CD14-positive monocyte (primary cell): ENCODE measurements around the gene TNIP1. TPM values are rescaled to one million over a fixed set of nuclear protein-coding genes. Genes with fewer than 3 reads are reported as not detected.

Source experiments
- DNase-seq, 3 donors: peaks; one replicate each; pipeline ENCODE4 v3.0.0-alpha.2; 2011 to 2022
- H2AFZ ChIP-seq: 2 replicates; pipeline ENCODE4 v1.6.0; 2012; ENCODE audit warnings: mild to moderate bottlenecking, low read depth, low read length, inconsistent platforms; ENCODE audit not compliant: insufficient read depth, poor library complexity, severe bottlenecking
- H3K27ac ChIP-seq, 2 donors: 1 replicate in 1 of 2; 2 replicates in 1 of 2; pipeline ENCODE4 v1.5.1; 2012 to 2013; ENCODE audit warnings: low read length in 2 of 2, control low read depth in 1 of 2, inconsistent platforms in 1 of 2, low read depth in 1 of 2, mild to moderate bottlenecking in 1 of 2
- H3K27me3 ChIP-seq, 2 donors: one replicate each; pipeline versions ENCODE4 v1.6.0 to v1.6.1; 2011 to 2013; ENCODE audit warnings: low read length in 2 of 2; ENCODE audit not compliant: control insufficient read depth in 2 of 2, insufficient read depth in 2 of 2
- H3K36me3 ChIP-seq, 2 donors: replicated peaks in 1 of 2; 1 replicate in 1 of 2; 2 replicates in 1 of 2; pipeline versions ENCODE4 v1.5.1 to v1.6.1; 2012 to 2013; ENCODE audit warnings: low read length in 2 of 2, control low read depth in 1 of 2, inconsistent platforms in 1 of 2, mild to moderate bottlenecking in 1 of 2; ENCODE audit not compliant: insufficient read depth in 2 of 2, control insufficient read depth in 1 of 2
- H3K4me1 ChIP-seq, 2 donors: 1 replicate in 1 of 2; 2 replicates in 1 of 2; pipeline versions ENCODE4 v1.5.1 to v1.6.1; 2012 to 2013; ENCODE audit warnings: low read length in 2 of 2, control low read depth in 1 of 2, inconsistent platforms in 1 of 2, mild to moderate bottlenecking in 1 of 2, moderate library complexity in 1 of 2; ENCODE audit not compliant: insufficient read depth in 2 of 2, control insufficient read depth in 1 of 2
- H3K4me2 ChIP-seq: replicated peaks from 2 replicates; pipeline ENCODE3; 2012; ENCODE audit warnings: low read length, moderate library complexity, mild to moderate bottlenecking; ENCODE audit not compliant: poor library complexity, severe bottlenecking; ENCODE audit errors: extremely low read depth
- H3K4me3 ChIP-seq, 3 experiments: fragments of 200-600 bp in 1 of 3; sonication (generic) in 1 of 3; replicated peaks in 1 of 3; 1 replicate in 2 of 3; 2 replicates in 1 of 3; pipeline ENCODE4 v1.5.1; 2011 to 2013; ENCODE audit warnings: low read length in 3 of 3, mild to moderate bottlenecking in 3 of 3, control low read depth in 2 of 3, low read depth in 2 of 3, inconsistent platforms in 1 of 3, moderate library complexity in 1 of 3
- H3K79me2 ChIP-seq: 2 replicates; pipeline ENCODE4 v1.6.0; 2012; ENCODE audit warnings: mild to moderate bottlenecking, control low read depth, inconsistent platforms, low read length, moderate library complexity; ENCODE audit not compliant: insufficient read depth
- H3K9ac ChIP-seq: 2 replicates; pipeline ENCODE4 v1.6.0; 2017; ENCODE audit warnings: low read length, mild to moderate bottlenecking; ENCODE audit not compliant: insufficient read depth, poor library complexity, severe bottlenecking
- H3K9me3 ChIP-seq, 2 donors: replicated peaks in 1 of 2; 1 replicate in 1 of 2; 2 replicates in 1 of 2; pipeline versions ENCODE4 v1.5.1 to v1.6.1; 2012 to 2013; ENCODE audit warnings: low read length in 2 of 2, control low read depth in 1 of 2; ENCODE audit not compliant: control insufficient read depth in 1 of 2, insufficient read depth in 1 of 2
- H4K20me1 ChIP-seq: 2 replicates; pipeline ENCODE4 v1.6.0; 2012; ENCODE audit warnings: mild to moderate bottlenecking, low read length, control low read depth, moderate library complexity; ENCODE audit not compliant: insufficient read depth
- H3K27ac Mint-ChIP-seq, 7 donors: one replicate each; pipeline ENCODE4 v1.8.0; 2020; ENCODE audit warnings: mild to moderate bottlenecking in 7 of 7, mixed read lengths in 7 of 7, moderate library complexity in 6 of 7, inconsistent platforms in 2 of 7
- H3K27me3 Mint-ChIP-seq, 3 donors: one replicate each; pipeline ENCODE4 v1.8.0; 2021 to 2022; ENCODE audit warnings: low read depth in 3 of 3, mild to moderate bottlenecking in 3 of 3, mixed read lengths in 3 of 3, moderate library complexity in 3 of 3, inconsistent platforms in 1 of 3
- H3K36me3 Mint-ChIP-seq, 2 donors: one replicate each; pipeline ENCODE4 v1.8.0; 2020; ENCODE audit warnings: mixed read lengths in 2 of 2, inconsistent platforms in 1 of 2, mild to moderate bottlenecking in 1 of 2
- H3K4me1 Mint-ChIP-seq: one replicate; pipeline ENCODE4 v1.8.0; 2020; ENCODE audit warnings: mild to moderate bottlenecking, mixed read lengths
- H3K4me3 Mint-ChIP-seq, 2 donors: one replicate each; pipeline ENCODE4 v1.8.0; 2020; ENCODE audit warnings: mild to moderate bottlenecking in 2 of 2, mixed read lengths in 2 of 2, moderate library complexity in 1 of 2
- H3K9me3 Mint-ChIP-seq, 7 donors: one replicate each; pipeline ENCODE4 v1.8.0; 2020 to 2022; ENCODE audit warnings: mixed read lengths in 7 of 7, mild to moderate bottlenecking in 6 of 7, moderate library complexity in 6 of 7, inconsistent platforms in 2 of 7
- CTCF ChIP-seq: fragments of 200-600 bp; IDR thresholded peaks from one replicate; pipeline ENCODE4 v1.8.0; 2022; ENCODE audit warnings: antibody characterized with exemption, mild to moderate bottlenecking
- WGBS: methylation state at CpG from one replicate; pipeline ENCODE4 v1.1.5; 2013; ENCODE audit warnings: missing lambda C conversion rate; ENCODE audit not compliant: insufficient coverage; 5-methylcytosine and 5-hydroxymethylcytosine counted together
- intact Hi-C, 2 donors: fragments of 100-400 bp; cut with micrococcal nuclease; formaldehyde crosslinking; loops; one replicate each; pipeline versions ENCODE4 v1.15.0 to v1.15.1; 2023
- polyA plus RNA-seq, 3 donors: library from polyadenylated mRNA; depleted of rRNA in 1 of 3; unstranded in 2 of 3; stranded (reverse) in 1 of 3; fragments of 300-500 nt in 2 of 3; fragments of >200 nt in 1 of 3; fragmentation: Illumina TruSeq in 2 of 3; gene quantifications; 1 replicate in 2 of 3; 2 replicates in 1 of 3; pipeline ENCODE4 v1.2.3, GENCODE V29; 2012 to 2021

Gene TNIP1
- polyA plus RNA-seq, 3 donors, result 30.8 to 108 (median 46.4) TPM

GRCh38 chr5:151101151-151101550 is 20.3 kb upstream of the TNIP1 start:
- peaks cover 53% of the 10 kb centered on the region for H3K4me1 Mint-ChIP-seq
- DNase-seq, result no peak
- peaks cover 0 to 4% (median 2%) of the 10 kb centered on the region in 3 donors for H3K27me3 Mint-ChIP-seq
- H3K27ac Mint-ChIP-seq, result peak overlapping the region in 3 of 7 donors; percentile 32 to 87 (median 58)
- peak overlapping the region in 1 of 2 donors; percentile 15 for H3K27ac ChIP-seq
- peaks cover 37 to 56% of the 10 kb centered on the region in 2 donors for H3K36me3 ChIP-seq
- H3K4me2 ChIP-seq, result no peak overlapping the region
- H4K20me1 ChIP-seq, result peaks cover 4% of the 10 kb centered on the region
- no peaks in the 10 kb centered on the region for H3K27me3 ChIP-seq
- H3K79me2 ChIP-seq, result no peaks in the 10 kb centered on the region
- H3K36me3 Mint-ChIP-seq, result peaks cover 54 to 73% of the 10 kb centered on the region in 2 donors
- H3K4me3 Mint-ChIP-seq, result no peak overlapping the region
- H2AFZ ChIP-seq, result no peak overlapping the region
- no peaks in the 10 kb centered on the region for H3K9me3 ChIP-seq
- WGBS, result 98% methylated on average over 8 of the region's 9 CpGs
- H3K9me3 Mint-ChIP-seq, result peaks cover 0 to 2% (median 0%) of the 10 kb centered on the region in 7 donors
- H3K4me1 ChIP-seq, result peaks cover 39 to 49% of the 10 kb centered on the region in 2 donors
- intact Hi-C loops, result no loop called here
- TF ChIP-seq CTCF, result no peak
- H3K9ac ChIP-seq, result no peak overlapping the region
- H3K4me3 ChIP-seq, result no peak overlapping the region

- intact Hi-C loops, result no loop called here
- Histone ChIP-seq H3K9me3 (no peaks in the 10 kb centered on the region), H3K4me3 (no peak overlapping the region), H3K4me2 (no peak overlapping the region), H3K27ac (no peak overlapping the region), H3K27me3 (no peaks in the 10 kb centered on the region), H3K9ac (no peak overlapping the region), H2AFZ (no peak overlapping the region), H4K20me1 (peaks cover 4% of the 10 kb centered on the region), H3K36me3 (peaks cover 34 to 52% of the 10 kb centered on the region in 2 donors), H3K79me2 (no peaks in the 10 kb centered on the region), H3K4me1 (peaks cover 43 to 53% of the 10 kb centered on the region in 2 donors)
- DNase-seq, result no peak
- Mint-ChIP-seq H3K9me3 (peaks cover 0 to 2% (median 0%) of the 10 kb centered on the region in 7 donors), H3K4me1 (peaks cover 57% of the 10 kb centered on the region), H3K36me3 (peaks cover 51 to 70% of the 10 kb centered on the region in 2 donors), H3K27ac (peak overlapping the region in 5 of 7 donors; percentile 32 to 87 (median 65)), H3K4me3 (no peak overlapping the region), H3K27me3 (peaks cover 0 to 4% (median 2%) of the 10 kb centered on the region in 3 donors)
- no peak for TF ChIP-seq CTCF
- 100% methylated on average over 1 of the region's 4 CpGs for WGBS
These were observed 19.8 kb upstream of the TNIP1 start for GRCh38 chr5:151100681-151101080.
